H54 (cell line): ENCODE results near the gene RBBP5.
A peak's percentile ranks its signal among the peaks of the same experiment; 100 is the strongest.

Experiments
- DNase-seq: peaks from one replicate; pipeline ENCODE4 v3.0.0; 2011; ENCODE audit warnings: low spot score, mixed read lengths; ENCODE audit not compliant: insufficient read length
- FAIRE-seq: peaks from 3 replicates; lab custom pipeline; 2011; peaks lifted over from hg19 to GRCh38; lab: Jason Lieb, UNC
- POLR2A ChIP-seq: IDR thresholded peaks from 2 replicates; pipeline ENCODE4 v1.6.1; 2011; ENCODE audit warnings: low read depth, mild to moderate bottlenecking, low read length

Gene RBBP5

DNA sequence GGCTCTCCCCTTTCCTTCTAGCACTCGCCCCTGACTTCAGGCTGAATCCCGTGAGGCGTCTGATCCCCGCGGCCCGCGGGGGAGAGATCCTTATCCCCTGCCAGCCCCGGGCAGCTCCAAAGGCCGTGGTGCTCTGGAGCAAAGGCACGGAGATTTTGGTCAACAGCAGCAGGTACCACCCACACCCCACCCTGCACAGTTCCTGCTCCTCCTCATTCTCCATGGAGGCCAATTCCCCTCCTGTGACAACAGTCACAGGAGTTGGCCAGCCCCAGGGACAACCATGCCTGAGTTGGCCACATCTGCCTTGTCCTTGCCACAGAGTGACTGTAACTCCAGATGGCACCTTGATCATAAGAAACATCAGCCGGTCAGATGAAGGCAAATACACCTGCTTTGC, 57.5 kb downstream of the RBBP5 start:
- DNase-seq (no peak), FAIRE-seq (no peak)
- TF ChIP-seq POLR2A = no peak

DNA sequence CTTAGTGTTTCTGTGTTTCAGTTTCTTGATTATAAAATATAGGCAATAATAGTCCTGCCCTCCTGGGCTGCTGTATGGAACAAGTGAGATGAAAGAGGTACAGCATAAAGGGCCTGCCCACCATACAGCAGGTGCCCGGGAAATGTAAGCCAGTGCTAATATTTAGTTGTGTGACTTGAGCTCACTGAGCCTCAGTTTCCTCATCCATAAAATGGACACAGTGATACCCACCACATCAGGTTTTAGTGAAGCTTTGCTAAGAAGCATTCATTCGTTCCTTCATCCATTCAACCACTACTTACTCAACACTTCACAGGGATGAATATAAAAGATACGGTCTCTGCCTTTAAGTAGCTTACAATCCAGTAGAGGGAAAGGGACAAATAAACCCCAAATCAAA, 58.9 kb downstream of the RBBP5 start:
- TF ChIP-seq POLR2A = no peak
- DNase-seq (no peak), FAIRE-seq (no peak)

DNA sequence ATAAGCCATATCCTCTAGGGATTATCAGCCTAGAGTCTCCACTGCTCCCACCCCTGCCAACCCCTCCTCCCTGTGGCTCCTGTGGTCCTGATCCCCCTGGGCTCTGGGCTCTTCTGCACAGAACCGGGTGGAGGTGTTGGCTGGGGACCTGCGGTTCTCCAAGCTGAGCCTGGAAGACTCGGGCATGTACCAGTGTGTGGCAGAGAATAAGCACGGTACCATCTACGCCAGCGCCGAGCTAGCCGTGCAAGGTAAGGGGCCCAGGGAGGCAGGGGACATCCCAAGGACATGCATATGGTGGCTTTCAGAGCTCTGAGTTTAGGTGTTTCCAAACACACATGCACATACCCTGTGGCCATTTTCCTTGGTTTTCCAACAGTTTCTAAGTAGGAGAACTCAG, 59.5 kb downstream of the RBBP5 start:
- no peak for FAIRE-seq
- no peak for TF ChIP-seq POLR2A
- no peak for DNase-seq

GRCh38 chr1:205061665-205062069, 60.1 kb downstream of the RBBP5 start:
- no peak for TF ChIP-seq POLR2A
- no peak for FAIRE-seq

DNA sequence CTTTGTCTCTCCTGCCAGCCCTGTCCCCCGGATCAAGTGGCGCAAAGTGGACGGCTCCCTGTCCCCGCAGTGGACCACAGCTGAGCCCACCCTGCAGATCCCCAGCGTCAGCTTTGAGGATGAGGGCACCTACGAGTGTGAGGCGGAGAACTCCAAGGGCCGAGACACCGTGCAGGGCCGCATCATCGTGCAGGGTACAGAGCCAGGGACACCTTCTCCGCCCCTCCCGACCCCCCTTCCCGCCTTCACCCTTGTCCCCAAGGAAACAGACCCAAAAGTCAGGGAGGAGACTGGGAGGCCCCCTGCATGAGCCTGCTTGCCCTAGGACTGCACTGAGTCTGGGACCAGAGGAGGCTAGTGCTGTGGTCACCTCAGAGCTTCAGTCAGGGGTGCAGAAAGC, 60.6 kb downstream of the RBBP5 start:
- FAIRE-seq (no peak), DNase-seq (no peak)
- no peak for TF ChIP-seq POLR2A

More at GRCh38 chr1:205061665-205062069, 60.1 kb downstream of the RBBP5 start:
- DNase-seq = peak; percentile 80

DNA sequence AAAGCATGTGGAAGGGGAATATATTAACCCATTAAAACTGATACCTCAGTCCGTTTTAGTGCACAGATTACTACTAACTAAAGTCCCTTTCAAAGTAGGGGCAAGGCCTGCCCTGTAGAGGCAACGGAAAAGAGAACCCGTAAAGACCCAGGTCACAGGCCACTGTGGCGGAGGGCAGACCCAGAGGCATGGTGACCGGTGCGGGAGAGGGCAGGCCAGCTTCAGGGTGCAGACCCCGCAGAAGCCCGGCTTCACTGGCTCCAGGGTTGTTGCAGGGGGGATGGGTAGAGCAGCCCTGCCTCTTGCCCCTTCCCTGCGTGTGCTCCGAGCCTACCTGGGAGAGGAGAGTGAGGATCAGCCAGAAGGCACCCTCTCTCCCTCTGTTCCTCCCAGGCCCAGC, 61.0 kb downstream of the RBBP5 start:
- DNase-seq (no peak), FAIRE-seq (no peak)
- TF ChIP-seq POLR2A = no peak

GRCh38 chr1:205059660-205060059, 62.1 kb downstream of the RBBP5 start:
- FAIRE-seq = no peak
- TF ChIP-seq POLR2A = no peak

GRCh38 chr1:205058853-205059252, 62.9 kb downstream of the RBBP5 start:
- no peak for TF ChIP-seq POLR2A
- no peak for DNase-seq

More at GRCh38 chr1:205059660-205060059, 62.1 kb downstream of the RBBP5 start:
- DNase-seq = no peak

GRCh38 chr1:205057808-205058575, 63.8 kb downstream of the RBBP5 start:
- no peak for FAIRE-seq
- TF ChIP-seq POLR2A = no peak
- DNase-seq = no peak

More at GRCh38 chr1:205058853-205059252, 62.9 kb downstream of the RBBP5 start:
- FAIRE-seq = no peak

DNA sequence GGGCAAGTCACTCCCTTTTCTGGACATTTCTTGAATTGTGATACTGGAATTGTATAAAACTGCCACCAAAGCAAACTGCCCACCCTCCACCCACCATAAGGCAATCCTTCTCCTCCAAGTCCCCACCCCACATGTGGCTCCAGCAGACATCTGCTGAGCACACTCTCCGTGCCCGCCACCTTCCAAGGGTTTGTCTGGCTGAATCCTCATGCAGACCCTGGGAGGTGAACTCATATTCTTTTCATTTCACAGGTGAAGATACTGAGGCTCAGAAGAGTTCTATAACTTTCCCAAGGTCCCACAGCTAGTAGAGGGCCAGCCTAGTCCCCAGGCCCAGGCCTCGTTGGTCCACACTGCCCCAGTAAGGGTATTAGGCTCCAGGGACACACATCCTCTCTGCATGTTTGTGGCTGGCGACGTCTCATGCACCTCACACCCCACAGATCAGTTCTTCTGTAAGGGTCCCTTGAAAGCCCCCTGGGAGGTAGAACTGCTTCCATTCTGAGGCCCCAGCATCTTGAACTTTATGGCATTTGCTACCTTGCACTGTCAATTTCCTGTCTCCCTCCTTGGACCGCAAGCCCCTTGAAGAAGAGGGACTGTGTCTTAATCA, 64.7 kb downstream of the RBBP5 start:
- FAIRE-seq = no peak
- no peak for TF ChIP-seq POLR2A
- no peak for DNase-seq

DNA sequence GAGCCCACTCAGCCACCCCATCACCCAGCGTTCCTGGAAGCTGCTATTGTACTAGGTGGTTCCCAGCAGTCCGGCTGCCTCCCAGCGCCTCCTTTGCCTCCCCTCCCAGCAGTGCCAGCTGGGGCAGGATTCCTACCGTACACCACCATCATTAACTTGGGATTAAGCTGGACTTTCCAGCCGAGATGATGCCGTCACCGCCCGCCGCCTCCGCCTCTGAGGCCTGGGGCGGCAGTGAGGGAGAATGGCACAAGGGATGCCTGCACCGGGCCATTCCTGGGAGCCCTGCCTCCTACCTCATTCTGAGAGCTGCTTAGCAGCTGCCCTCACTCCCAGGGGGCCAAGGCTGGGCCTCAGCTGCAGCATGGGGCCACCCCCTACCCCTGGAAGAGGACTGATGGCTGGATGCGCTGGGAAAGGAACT, 65.6 kb downstream of the RBBP5 start:
- no peak for FAIRE-seq
- DNase-seq = no peak

GRCh38 chr1:205054013-205054412, 67.8 kb downstream of the RBBP5 start:
- no peak for TF ChIP-seq POLR2A
- DNase-seq (no peak), FAIRE-seq (no peak)

More for the DNA sequence above, 65.6 kb downstream of the RBBP5 start:
- no peak for TF ChIP-seq POLR2A

DNA sequence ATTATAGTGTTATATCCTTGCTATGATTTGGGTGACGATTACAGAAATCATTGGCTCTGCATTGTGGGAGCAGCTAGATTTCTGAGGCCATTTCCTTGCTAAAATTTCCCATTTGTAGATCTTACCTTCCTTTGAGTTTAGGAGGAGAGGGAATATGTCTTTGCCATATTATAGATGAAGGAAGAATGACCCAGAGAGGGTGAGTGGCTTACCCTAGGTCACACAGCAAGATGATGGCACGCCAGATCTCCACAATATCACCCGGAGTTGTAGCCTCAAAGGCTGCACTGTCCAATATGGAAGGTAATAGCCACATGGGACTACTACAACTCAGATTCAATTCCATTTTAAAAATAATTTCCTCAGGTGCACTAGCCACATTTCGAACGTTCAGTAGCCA, 68.5 kb downstream of the RBBP5 start:
- TF ChIP-seq POLR2A = no peak
- FAIRE-seq (no peak), DNase-seq (no peak)

GRCh38 chr1:205052690-205053089, 69.1 kb downstream of the RBBP5 start:
- DNase-seq (no peak), FAIRE-seq (no peak)
- no peak for TF ChIP-seq POLR2A

GRCh38 chr1:205049479-205049878, 72.3 kb downstream of the RBBP5 start:
- no peak for TF ChIP-seq POLR2A
- FAIRE-seq = no peak
- DNase-seq = no peak

GRCh38 chr1:205048382-205048781, 73.4 kb downstream of the RBBP5 start:
- no peak for TF ChIP-seq POLR2A
- DNase-seq (no peak), FAIRE-seq (no peak)
